Measurements from ENCODE around the gene SERINC2. TPM values are rescaled to one million over a fixed set of nuclear protein-coding genes. Genes with fewer than 3 reads are reported as not detected.
A peak's percentile ranks its signal among the peaks of the same experiment; 100 is the strongest.

The SERINC2 gene
- total RNA-seq, 2 donors from 2014 or later, result 0.19 to 0.56 TPM

DNA sequence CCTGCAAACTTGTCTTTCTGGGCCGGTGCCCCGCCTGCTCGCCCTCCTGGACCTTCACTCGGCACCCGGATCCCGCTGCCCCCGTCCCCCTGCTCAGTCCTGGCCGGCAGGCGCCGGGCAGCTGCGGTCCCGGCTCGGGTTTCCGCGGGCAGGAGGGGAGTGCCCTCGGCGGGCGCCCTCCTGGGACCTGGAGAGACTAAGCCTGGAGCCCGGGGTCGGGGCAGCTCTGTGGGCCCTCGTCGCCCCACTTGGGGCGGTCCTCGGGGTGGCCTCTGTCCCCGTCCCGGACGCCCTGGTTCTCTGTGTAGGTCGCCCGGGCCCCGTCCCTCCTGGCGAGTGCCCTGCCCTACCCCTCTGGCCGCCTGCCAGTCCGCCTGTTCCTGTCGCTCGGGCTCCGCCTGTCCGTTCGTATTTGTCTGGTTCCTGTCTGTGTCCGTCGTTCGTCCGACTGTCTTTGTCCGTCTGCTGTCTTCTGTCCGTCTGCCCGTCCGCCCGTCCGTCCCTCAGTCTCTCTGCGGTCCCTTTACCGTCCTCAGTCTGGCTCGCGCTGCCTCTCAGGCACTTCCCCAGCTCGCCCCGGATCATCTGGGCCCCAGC lies 490 bp downstream of the SERINC2 start:
- Mint-ChIP-seq H3K4me3 (peak overlapping the region; percentile 93), H3K36me3 (peaks cover 6% of the 10 kb centered on the region), H3K27ac (no peak overlapping the region), H3K9me3 (no peaks in the 10 kb centered on the region), H3K27me3 (peaks cover 58 to 59% of the 10 kb centered on the region in 2 donors), H3K4me1 (ENCODE audit: low read depth in 2 of 2) (peaks cover 6 to 8% of the 10 kb centered on the region in 2 donors)
- DNase-seq (ENCODE audit: low spot score) (no peak), ATAC-seq (peak; percentile 39 to 61)

GRCh38 chr1:31414980-31415370 lies 2.0 kb downstream of the SERINC2 start:
- Mint-ChIP-seq H3K27me3 (peaks cover 47 to 49% of the 10 kb centered on the region in 2 donors), H3K27ac (no peak overlapping the region), H3K36me3 (peaks cover 6% of the 10 kb centered on the region), H3K4me1 (ENCODE audit: low read depth in 2 of 2) (peaks cover 6 to 8% of the 10 kb centered on the region in 2 donors), H3K4me3 (no peak overlapping the region), H3K9me3 (no peaks in the 10 kb centered on the region)
- DNase-seq (ENCODE audit: low spot score), result no peak
- ATAC-seq, result no peak

DNA sequence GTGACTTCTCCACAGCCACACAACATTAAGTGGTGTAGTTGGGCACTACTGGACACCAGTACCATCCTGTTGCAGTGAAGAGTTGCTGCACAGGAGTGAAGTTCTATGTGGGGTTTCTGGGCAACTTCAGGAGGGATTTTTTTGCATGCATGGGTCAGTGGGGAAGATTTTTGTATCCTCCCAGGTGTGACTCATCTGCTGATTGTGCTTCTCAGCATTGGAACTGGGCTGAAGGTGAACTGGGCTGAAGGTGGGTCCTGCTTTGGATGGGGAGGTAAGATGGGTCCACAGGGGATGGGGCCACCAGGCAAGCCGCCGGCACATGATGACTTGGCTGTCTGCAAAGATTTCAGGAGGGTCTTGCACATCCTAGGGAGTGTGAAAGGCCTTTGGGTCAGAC lies 2.6 kb downstream of the SERINC2 start:
- no peak for DNase-seq (ENCODE audit: low spot score)
- no peak for ATAC-seq
- no peak overlapping the region for H3K27ac Mint-ChIP-seq
- peaks cover 6% of the 10 kb centered on the region for H3K36me3 Mint-ChIP-seq
- H3K4me3 Mint-ChIP-seq, result no peak overlapping the region
- peaks cover 44 to 47% of the 10 kb centered on the region in 2 donors for H3K27me3 Mint-ChIP-seq
- H3K4me1 Mint-ChIP-seq (ENCODE audit: low read depth in 2 of 2), result peaks cover 6 to 8% of the 10 kb centered on the region in 2 donors
- no peaks in the 10 kb centered on the region for H3K9me3 Mint-ChIP-seq

DNA sequence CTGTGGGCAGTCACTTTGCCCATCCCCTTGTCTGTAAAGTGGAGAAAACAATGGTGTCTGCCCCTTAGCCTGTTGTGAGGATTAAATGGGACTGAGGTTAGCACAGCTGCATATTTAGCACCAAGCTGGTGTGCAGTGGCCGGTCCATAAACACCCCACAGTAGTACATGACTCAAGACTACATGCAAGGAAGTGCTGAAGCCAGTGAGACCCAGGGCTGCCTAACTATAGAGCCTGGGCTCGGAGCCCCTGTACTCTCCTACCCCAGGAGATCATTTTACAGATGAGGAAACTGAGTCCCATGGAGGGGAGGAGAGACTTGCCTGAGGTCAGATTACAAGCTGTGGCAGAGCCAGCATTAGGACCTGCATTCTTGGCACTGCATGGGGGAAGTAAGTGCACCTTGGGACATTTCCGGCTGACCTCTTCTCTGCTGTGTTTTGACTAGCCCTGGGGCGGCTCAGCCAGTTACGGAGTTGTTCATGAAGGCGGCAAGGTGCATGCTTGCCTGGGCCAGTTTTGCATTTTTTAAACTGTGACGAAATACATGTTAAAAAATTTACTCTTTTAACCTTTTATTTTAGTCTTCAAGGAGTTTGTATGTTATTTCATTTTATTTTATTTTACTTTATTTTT lies 3.2 kb downstream of the SERINC2 start:
- ATAC-seq, result no peak
- Mint-ChIP-seq H3K27me3 (peaks cover 39 to 42% of the 10 kb centered on the region in 2 donors), H3K9me3 (no peaks in the 10 kb centered on the region), H3K4me1 (ENCODE audit: low read depth in 2 of 2) (peaks cover 6 to 8% of the 10 kb centered on the region in 2 donors), H3K4me3 (no peak overlapping the region), H3K36me3 (peaks cover 6% of the 10 kb centered on the region), H3K27ac (no peak overlapping the region)
- no peak for DNase-seq (ENCODE audit: low spot score)

DNA sequence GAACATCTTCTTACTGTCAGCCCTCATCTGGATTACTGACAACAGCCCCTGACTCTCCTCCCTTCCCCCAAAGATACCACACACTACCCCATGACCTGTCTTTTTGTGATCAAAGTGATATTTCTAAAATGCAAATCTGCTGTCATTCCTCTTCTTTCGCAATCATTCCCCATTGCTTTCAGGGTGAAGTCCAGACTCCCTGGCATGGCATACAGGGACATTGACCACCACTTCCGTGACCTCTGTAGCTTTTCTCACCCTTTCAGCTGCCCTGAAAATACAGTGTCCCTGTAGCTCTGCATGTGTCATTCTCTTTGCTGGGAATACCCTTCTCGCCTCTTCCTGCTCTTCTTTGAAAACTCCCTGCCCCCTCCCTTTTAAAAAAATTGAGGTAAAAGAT lies 4.1 kb downstream of the SERINC2 start:
- Mint-ChIP-seq H3K27me3 (peaks cover 29 to 35% of the 10 kb centered on the region in 2 donors), H3K4me3 (no peak overlapping the region), H3K4me1 (ENCODE audit: low read depth in 2 of 2) (peaks cover 6 to 7% of the 10 kb centered on the region in 2 donors), H3K36me3 (peaks cover 6% of the 10 kb centered on the region), H3K9me3 (no peaks in the 10 kb centered on the region), H3K27ac (no peak overlapping the region)
- no peak for ATAC-seq
- DNase-seq (ENCODE audit: low spot score), result no peak

- no peak for ATAC-seq
- peaks cover 25 to 38% of the 10 kb centered on the region in 2 donors for H3K27me3 Mint-ChIP-seq
- peaks cover 2% of the 10 kb centered on the region for H3K36me3 Mint-ChIP-seq
- no peak overlapping the region for H3K27ac Mint-ChIP-seq
- H3K4me3 Mint-ChIP-seq, result no peak overlapping the region
- H3K4me1 Mint-ChIP-seq (ENCODE audit: low read depth in 2 of 2), result peaks cover 11 to 12% of the 10 kb centered on the region in 2 donors
- H3K9me3 Mint-ChIP-seq, result no peaks in the 10 kb centered on the region
- DNase-seq (ENCODE audit: low spot score), result no peak
Observed at GRCh38 chr1:31418626-31419323, 5.8 kb downstream of the SERINC2 start.

DNA sequence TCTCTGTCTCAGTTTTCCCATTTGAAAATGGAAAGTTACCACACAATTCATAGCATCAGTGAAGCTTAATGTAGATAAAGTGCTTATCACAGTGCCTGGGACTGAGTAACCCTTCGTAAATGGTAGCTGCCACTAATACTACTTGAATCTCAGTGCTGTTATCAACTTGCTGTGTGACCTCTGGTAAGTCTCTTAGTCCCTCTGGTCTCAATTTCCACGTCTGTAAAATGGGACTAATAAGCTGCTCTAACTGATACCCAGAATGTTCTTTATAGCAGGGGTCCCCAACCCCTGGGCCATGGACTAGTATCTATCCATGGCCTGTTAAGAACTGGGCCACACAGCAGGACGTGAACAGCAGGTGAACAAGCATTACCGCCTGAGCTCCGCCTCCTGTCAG lies 7.7 kb downstream of the SERINC2 start:
- Mint-ChIP-seq H3K4me3 (no peak overlapping the region), H3K27me3 (peaks cover 16 to 30% of the 10 kb centered on the region in 2 donors), H3K4me1 (ENCODE audit: low read depth in 2 of 2) (peaks cover 10% of the 10 kb centered on the region in 2 donors), H3K27ac (no peak overlapping the region), H3K9me3 (no peaks in the 10 kb centered on the region), H3K36me3 (no peaks in the 10 kb centered on the region)
- DNase-seq (ENCODE audit: low spot score) (no peak), ATAC-seq (no peak)

DNA sequence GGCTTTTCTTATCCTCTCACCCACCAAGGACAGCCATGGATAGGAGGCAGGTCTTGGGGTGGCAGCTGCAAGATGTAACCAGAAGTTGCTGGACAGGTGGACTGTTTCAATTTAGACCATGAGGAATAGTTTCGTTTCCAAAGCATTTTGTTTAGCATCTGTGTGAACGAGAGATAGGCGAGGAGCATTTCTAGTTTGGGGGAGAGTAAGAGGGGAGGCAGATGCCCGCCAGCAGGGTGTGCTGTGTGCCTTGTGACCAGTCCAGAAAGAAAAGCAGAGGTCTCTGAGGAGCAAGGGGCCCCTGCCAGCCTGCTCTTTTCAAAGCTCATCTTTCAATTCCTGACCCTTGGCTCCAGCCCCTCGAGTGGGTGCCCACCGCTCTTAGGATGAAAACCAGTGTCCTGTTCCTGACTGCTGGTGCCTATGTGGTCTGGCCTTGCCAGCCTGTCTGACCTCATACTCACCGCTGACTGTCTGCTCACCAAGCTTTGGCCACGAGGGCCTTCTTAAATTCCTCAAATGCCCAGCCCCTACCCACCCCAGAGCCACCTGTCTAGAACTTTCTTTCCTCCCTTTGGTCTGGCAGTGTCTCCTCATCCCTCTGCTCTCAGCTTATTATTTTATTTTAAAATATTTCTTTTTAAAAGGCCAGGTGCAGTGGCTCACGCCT lies 8.5 kb downstream of the SERINC2 start:
- Mint-ChIP-seq H3K4me3 (no peak overlapping the region), H3K4me1 (ENCODE audit: low read depth in 2 of 2) (peaks cover 10% of the 10 kb centered on the region in 2 donors), H3K9me3 (no peaks in the 10 kb centered on the region), H3K27ac (no peak overlapping the region), H3K27me3 (peaks cover 16 to 24% of the 10 kb centered on the region in 2 donors), H3K36me3 (no peaks in the 10 kb centered on the region)
- DNase-seq (ENCODE audit: low spot score) (no peak), ATAC-seq (no peak)

DNA sequence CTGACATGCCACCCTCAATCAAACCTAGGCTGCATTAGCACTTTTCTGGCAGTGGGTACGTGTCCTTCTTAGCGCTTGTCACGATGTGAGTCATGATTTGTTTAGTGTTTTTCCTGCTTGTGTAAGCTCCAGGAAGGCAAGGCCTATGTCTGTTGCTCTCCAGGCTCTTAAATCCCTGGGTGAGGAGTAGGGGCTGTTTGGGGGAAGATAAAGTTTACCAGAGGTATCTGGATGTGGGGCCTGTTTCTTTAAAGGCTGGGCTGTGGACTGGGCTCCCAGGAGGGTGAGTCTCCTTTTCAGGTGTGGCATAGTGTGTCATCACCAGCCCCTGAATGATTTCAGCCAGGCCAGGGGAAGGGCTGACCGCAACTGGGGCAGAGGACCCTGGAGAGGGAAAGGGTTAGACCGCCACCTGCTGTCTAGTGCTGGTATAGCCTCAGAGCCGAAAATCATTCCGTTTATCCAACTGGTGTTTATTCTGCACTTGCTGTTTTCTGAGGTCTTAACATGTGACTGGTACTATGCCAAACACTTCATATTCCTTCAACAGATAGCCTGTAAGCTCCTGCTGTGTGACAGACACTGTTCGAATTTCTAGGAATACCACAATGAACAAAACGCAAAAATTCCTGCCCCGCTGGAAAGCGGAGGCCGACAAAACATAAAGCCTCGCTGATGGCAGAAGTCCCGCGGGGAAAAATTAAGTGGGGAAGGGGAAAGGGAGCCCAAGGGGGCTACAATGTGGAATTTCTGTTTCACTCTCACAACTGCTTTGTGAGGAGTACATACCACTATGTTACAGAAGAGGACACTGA lies 9.7 kb downstream of the SERINC2 start:
- Mint-ChIP-seq H3K27me3 (peaks cover 8 to 16% of the 10 kb centered on the region in 2 donors), H3K4me1 (ENCODE audit: low read depth in 2 of 2) (peaks cover 10% of the 10 kb centered on the region in 2 donors), H3K36me3 (no peaks in the 10 kb centered on the region), H3K9me3 (no peaks in the 10 kb centered on the region), H3K4me3 (no peak overlapping the region), H3K27ac (peak overlapping the region in 1 of 2 donors; percentile 16)
- ATAC-seq (peak; percentile 85 to 87), DNase-seq (ENCODE audit: low spot score) (peak; percentile 77)

GRCh38 chr1:31423418-31423947 lies 10.5 kb downstream of the SERINC2 start:
- no peaks in the 10 kb centered on the region for H3K9me3 Mint-ChIP-seq
- H3K4me3 Mint-ChIP-seq, result no peak overlapping the region
- H3K36me3 Mint-ChIP-seq, result no peaks in the 10 kb centered on the region
- H3K27me3 Mint-ChIP-seq, result peaks cover 6 to 16% of the 10 kb centered on the region in 2 donors
- ATAC-seq (no peak), DNase-seq (ENCODE audit: low spot score) (no peak)
- no peak overlapping the region for H3K27ac Mint-ChIP-seq
- peaks cover 10% of the 10 kb centered on the region in 2 donors for H3K4me1 Mint-ChIP-seq (ENCODE audit: low read depth in 2 of 2)

DNA sequence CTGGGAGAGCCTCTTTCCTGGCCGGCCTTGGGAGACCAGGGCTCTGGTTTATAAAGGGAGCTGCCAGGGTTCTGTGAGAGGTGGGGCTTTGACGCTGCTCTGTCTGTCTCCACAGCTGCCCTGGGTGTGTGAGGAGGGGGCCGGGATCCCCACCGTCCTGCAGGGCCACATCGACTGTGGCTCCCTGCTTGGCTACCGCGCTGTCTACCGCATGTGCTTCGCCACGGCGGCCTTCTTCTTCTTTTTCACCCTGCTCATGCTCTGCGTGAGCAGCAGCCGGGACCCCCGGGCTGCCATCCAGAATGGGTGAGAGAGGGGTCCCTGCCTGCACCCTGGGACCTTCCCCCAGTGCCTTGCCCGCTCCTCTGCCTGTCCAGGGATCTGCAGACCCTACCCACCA lies 11.6 kb downstream of the SERINC2 start:
- DNase-seq (ENCODE audit: low spot score), result no peak
- H3K4me3 Mint-ChIP-seq, result no peak overlapping the region
- H3K27ac Mint-ChIP-seq, result no peak overlapping the region
- no peak for ATAC-seq
- peaks cover 6 to 16% of the 10 kb centered on the region in 2 donors for H3K27me3 Mint-ChIP-seq
- no peaks in the 10 kb centered on the region for H3K9me3 Mint-ChIP-seq
- no peaks in the 10 kb centered on the region for H3K36me3 Mint-ChIP-seq
- peaks cover 10% of the 10 kb centered on the region in 2 donors for H3K4me1 Mint-ChIP-seq (ENCODE audit: low read depth in 2 of 2)

DNA sequence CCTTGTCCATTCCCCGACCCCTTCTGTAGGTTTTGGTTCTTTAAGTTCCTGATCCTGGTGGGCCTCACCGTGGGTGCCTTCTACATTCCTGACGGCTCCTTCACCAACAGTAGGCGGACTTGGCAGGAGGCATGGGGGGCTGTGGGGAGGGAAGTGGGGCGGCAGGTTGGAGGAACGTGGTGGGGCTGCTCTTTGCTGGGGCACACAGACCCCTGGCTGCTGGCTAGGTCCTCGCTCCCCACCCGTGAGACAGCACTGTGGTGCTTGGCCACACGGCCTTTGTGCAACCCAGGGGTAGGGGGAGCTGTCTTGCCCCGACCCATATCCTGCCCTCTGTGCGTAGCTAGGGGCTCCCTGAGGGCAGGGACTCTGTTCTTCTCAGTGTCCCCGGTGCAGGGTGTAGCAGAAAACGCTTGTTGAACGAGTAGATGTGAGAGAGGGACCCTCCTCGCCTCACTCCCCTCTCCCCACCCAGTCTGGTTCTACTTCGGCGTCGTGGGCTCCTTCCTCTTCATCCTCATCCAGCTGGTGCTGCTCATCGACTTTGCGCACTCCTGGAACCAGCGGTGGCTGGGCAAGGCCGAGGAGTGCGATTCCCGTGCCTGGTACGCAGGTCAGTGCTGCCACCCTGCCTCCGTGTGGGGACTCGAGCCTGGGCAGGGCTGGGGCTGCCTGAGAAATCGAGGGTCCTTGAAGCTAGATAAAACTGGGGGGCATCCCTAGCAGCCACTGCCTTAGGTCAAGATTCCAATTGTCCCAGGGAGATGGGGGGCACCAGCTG lies 12.5 kb downstream of the SERINC2 start:
- Mint-ChIP-seq H3K27me3 (peaks cover 6 to 13% of the 10 kb centered on the region in 2 donors), H3K4me1 (ENCODE audit: low read depth in 2 of 2) (peaks cover 10% of the 10 kb centered on the region in 2 donors), H3K27ac (no peak overlapping the region), H3K9me3 (no peaks in the 10 kb centered on the region), H3K36me3 (no peaks in the 10 kb centered on the region), H3K4me3 (no peak overlapping the region)
- ATAC-seq (no peak), DNase-seq (ENCODE audit: low spot score) (no peak)

Measured in natural killer cell treated with Interleukin-12 subunit alpha and Interleukin-12 subunit beta and Interleukin-15 and Interleukin-18, amount 100 ng/mL, for 72 hours (primary cell).